Transverse colon (tissue), 4 donors: ENCODE results near the gene COX6B1.

Source experiments
- CTCF ChIP-seq, 5 experiments: fragments of 200-600 bp in 3 of 5; fragments of 450-650 bp in 2 of 5; sonication (generic) in 3 of 5; IDR thresholded peaks; 1 replicate in 2 of 5; 2 replicates in 3 of 5; pipeline ENCODE4 v1.5.1; 2016 to 2017; ENCODE audit warnings: antibody characterized with exemption in 5 of 5, inconsistent platforms in 3 of 5, mild to moderate bottlenecking in 2 of 5, moderate library complexity in 1 of 5
- POLR2A ChIP-seq: fragments of 450-650 bp; IDR thresholded peaks from one replicate; pipeline ENCODE4 v1.6.1; 2016; ENCODE audit warnings: antibody characterized with exemption, mild to moderate bottlenecking, moderate library complexity
- POLR2AphosphoS5 ChIP-seq, 3 donors: sonication (generic); formaldehyde crosslinking; IDR thresholded peaks; one replicate each; pipeline ENCODE4 v1.6.1; 2016; ENCODE audit warnings: antibody characterized with exemption in 3 of 3

GRCh38 chr19:35607661-35608060, 40.5 kb upstream of the COX6B1 start:
- no peak for TF ChIP-seq POLR2A
- no peak for TF ChIP-seq POLR2AphosphoS5 (IDR thresholded peaks at IDR 0.05)
- no peak for TF ChIP-seq CTCF (IDR thresholded peaks at IDR 0.05)
